ENCODE measurements around the gene ZNF511.

GRCh38 chr10:133282846-133283390 is 25.8 kb upstream of the ZNF511 start:
- no peak for TF ChIP-seq ZNF654 (tag by site-specific recombination; IDR thresholded peaks at IDR 0.05; ENCODE audit: low read depth)
- no peak for TF ChIP-seq ZBTB44 (tag by site-specific recombination; IDR thresholded peaks at IDR 0.05)
- TF ChIP-seq HOXA7 (CRISPR knock-in tag; IDR thresholded peaks at IDR 0.05; ENCODE audit: borderline replicate concordance) = no peak
- TF ChIP-seq, protein P1, sequence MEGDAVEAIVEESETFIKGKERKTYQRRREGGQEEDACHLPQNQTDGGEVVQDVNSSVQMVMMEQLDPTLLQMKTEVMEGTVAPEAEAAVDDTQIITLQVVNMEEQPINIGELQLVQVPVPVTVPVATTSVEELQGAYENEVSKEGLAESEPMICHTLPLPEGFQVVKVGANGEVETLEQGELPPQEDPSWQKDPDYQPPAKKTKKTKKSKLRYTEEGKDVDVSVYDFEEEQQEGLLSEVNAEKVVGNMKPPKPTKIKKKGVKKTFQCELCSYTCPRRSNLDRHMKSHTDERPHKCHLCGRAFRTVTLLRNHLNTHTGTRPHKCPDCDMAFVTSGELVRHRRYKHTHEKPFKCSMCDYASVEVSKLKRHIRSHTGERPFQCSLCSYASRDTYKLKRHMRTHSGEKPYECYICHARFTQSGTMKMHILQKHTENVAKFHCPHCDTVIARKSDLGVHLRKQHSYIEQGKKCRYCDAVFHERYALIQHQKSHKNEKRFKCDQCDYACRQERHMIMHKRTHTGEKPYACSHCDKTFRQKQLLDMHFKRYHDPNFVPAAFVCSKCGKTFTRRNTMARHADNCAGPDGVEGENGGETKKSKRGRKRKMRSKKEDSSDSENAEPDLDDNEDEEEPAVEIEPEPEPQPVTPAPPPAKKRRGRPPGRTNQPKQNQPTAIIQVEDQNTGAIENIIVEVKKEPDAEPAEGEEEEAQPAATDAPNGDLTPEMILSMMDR (tag by site-specific recombination; IDR thresholded peaks at IDR 0.05) = no peak
- TF ChIP-seq ZNF133 (tag by site-specific recombination; IDR thresholded peaks at IDR 0.05) = no peak
- no peak for TF ChIP-seq INSM2 (tag by site-specific recombination; IDR thresholded peaks at IDR 0.05)

Data from HEK293 (cell line).